HG03025 (cell line): Measurements from ENCODE around the gene SPACA4.

Source experiments
- ATAC-seq: cut with Tn5 transposase; IDR thresholded peaks from one replicate; pipeline ENCODE4 v1.9.1; 2021; ENCODE audit warnings: mild to moderate bottlenecking, moderate library complexity; ENCODE audit not compliant: unreplicated experiment, low FRiP score

The SPACA4 gene

GRCh38 chr19:48646001-48646721 lies 39.6 kb downstream of the SPACA4 start, which contains the start of gene CA11:
Gene CA11, minus strand, starts transcription at chr19:48646187. Its CDS starts 555 bp downstream, at chr19:48645632.
- peak; percentile 51 for ATAC-seq

- no peak for ATAC-seq
These were observed 40.2 kb downstream of the SPACA4 start for GRCh38 chr19:48646722-48647216.

- ATAC-seq: no peak
These were observed 41.6 kb downstream of the SPACA4 start for GRCh38 chr19:48648134-48648533.

DNA sequence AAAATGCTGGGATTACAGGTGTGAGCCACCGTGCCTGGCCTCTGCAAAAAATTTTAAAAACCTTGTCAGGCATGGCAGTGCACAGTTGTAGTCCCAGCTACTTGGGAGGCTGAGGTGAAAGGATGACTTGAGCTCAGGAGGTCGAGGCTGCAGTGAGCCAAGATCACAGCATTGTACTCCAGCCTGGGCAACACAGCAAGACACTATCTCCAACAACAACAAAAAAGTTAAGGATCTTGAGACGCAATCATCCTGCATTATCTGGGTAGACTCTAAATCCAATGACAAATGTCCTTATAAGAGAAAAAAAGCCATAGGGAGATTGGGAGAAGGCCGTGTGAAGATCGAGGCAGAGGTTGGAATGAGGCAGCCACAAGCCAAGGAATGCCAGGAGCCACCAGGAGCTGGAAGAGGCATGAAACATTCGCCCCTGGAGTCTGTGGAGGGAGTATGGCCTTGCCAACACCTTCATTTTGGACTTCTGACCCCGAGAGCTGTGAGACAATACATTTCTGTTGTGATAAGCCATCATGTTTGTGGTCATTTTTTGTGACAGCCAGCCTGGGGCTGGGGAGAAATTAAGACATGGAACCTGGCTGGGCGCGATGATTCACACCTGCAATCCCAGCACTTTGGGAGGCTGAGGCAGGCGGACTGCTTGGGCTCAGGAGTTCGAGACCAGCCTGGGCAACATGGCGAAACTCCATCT lies 44.6 kb downstream of the SPACA4 start:
- no peak for ATAC-seq

DNA sequence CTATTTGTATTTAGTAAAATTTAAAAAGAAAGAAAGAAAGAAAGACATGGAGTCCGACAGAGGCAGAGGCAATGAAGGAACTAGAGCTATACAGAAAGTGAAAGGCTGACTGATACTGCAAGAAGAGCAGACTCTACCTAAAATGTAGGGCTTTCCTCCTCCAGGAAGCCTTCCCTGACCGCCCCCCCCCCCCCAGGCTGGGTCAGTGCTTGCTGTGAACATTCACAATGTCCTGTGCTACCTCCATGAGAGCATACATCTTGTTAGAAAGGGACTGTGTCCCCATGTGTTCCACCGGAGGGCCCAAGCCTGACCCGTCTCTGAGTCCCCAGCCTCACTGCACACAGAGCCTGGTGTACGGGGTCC lies 45.1 kb downstream of the SPACA4 start:
- ATAC-seq: no peak

- ATAC-seq: no peak
These were observed 47.9 kb downstream of the SPACA4 start for GRCh38 chr19:48654299-48655059.

DNA sequence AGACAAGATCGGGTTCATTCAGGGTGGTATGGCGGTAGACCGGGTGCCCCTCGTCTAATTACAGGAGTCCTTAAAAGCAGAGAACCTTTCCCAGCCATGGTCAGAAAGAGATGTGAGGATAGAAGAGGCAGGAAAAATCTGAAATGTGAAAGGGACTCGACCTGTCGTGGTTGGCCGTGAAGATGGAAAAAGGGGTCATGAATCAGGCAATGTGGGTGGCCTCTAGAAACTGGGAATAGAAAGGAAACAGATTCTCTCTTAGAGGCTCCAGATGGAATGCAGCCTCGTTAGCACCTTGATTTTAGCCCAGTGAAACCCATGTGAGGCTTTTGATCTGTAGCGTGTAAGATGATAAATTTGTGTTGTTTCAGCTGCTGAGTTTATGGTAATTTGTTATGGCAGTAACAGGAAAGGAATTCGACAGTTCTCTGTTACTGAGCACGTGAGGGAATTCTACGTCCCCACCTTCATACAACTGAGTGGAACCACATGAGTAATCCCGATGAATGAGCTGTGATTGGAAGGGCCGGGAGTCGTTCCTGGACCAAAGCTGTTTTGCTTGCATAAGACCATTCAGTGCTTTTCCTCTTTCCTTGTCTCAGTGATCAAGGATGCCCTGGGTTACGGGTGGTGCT lies 50.4 kb downstream of the SPACA4 start:
- ATAC-seq: no peak
